ENCODE data around the gene VEGFB.

Gene VEGFB

GRCh38 chr11:64206457-64207255 lies 27.7 kb upstream of the VEGFB start, which contains the start of gene FERMT3:
TSS of gene FERMT3 (plus strand) at chr11:64206721. CDS start at chr11:64207365, 644 bp downstream.
- no peak for DNase-seq (ENCODE audit: low read depth)

DNA sequence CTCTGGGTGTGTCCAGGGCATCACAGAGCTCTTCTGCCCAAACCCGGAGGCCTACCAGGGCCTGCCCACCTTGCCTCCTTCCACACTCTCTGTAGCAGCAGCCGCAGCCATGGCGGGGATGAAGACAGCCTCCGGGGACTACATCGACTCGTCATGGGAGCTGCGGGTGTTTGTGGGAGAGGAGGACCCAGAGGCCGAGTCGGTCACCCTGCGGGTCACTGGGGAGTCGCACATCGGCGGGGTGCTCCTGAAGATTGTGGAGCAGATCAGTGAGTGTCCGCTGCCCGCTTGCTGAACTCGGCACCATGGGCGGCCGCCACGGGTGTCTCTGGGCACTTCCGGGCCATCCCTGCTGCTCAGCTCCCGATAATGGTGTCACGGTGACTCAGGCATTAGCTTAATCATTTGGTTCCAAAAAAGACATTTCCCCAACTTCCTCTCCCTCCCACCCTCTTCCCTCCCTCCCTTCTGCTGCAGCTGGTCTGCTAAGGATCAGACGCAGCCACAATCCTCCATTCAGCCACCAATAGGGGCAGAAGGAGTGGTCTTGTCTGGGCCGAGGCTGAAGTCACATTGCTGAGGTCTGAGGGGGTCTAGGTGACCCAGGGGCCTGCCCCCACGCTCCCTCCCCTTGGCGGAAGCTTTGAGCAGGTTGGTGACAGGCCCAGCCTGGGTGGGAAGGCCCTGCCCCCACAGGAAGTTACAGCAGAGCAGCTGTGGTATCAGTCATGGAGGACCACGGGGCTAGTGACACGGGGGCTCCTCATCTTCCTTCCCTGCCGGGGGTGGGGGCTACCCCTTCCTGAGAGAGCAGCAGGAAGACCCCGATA lies 26.9 kb upstream of the VEGFB start:
- TF ChIP-seq CTCF (IDR thresholded peaks at IDR 0.05; ENCODE audit: low read depth, low read length, missing control alignments), result no peak
- H3K4me3 ChIP-seq (ENCODE audit: low read depth, low read length), result peak overlapping the region; percentile 77
- DNase-seq (ENCODE audit: low read depth), result no peak

More at GRCh38 chr11:64206457-64207255, 27.7 kb upstream of the VEGFB start, which contains the start of gene FERMT3:
- TF ChIP-seq CTCF (IDR thresholded peaks at IDR 0.05; ENCODE audit: low read depth, low read length, missing control alignments), result no peak
- H3K4me3 ChIP-seq (ENCODE audit: low read depth, low read length), result peak within 1 kb of the TSS; percentile 77

DNA sequence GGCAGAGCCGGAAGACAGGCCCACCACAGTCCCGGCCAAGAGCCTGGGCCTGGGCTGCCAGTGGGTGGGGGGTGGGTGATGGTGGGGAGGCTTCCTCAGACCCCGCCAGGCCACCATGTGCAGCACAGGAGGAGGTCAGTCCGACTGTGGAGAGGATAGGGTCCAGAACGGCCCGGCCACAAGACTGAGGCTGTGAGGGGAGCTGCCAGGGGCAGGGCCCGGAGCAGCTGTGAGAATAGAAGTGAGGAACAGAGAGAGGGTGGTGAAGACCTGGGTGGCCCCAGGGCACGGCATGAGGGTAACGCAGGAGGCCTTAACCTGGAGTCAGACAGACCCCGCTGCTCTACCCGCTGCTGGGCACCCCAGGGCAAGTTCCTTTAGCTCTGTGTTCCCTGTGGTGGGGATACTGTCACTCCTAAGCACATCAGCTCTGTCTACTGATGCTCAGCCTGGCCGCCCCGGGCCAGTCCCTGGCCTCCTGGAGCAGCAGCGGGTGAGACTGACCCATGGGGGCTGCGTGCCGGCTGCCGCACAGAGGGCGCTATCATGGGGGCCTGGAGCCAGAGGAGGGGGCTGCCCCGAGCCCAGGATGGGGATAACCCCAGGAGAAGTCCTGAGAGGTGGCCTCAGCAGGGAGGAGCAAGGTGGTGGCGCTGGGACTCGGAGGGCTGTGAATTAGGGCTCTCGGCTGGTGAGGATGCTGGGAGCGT lies 26.1 kb upstream of the VEGFB start:
- DNase-seq (ENCODE audit: low read depth), result no peak
- H3K4me3 ChIP-seq (ENCODE audit: low read depth, low read length), result peak overlapping the region; percentile 77
- TF ChIP-seq CTCF (IDR thresholded peaks at IDR 0.05; ENCODE audit: low read depth, low read length, missing control alignments), result no peak

DNA sequence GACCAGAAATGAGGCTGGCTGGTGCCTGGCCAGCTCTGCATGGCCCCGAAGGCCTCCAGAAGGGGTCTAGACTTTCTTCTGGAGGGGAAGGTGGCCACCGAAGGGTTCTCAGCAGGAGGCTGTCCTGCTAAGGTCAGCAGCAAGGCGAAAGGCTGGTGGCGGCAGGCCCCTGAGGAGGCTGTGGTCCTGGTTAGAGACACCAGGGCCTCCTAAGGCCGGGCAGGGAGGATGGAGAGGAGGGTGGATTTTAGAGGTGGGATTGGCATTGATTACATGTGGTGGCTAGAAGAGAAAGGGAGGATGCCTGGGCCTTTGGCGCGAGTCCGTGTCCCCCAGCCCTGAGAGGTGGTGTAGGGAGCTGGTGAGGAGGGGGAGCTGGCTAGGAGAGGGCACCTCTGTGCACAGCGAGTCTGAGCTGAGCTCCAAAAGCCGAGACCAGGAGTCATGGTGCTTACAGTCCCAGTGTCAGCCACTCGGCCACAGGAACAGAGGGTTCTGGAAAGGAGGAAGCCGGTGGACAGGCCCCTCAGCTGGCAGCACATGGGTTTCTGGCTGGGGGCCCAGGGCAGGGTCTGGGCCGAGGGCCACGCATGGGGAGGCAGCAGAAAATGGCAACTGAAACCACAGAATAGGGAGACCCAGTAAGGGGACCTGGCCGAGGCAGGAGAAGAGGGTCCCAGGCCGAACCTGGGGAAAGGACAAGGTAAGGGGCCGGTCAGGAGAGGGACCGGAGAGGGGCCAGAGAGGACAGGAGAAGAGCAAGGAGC lies 25.4 kb upstream of the VEGFB start:
- no peak for DNase-seq (ENCODE audit: low read depth)
- H3K4me3 ChIP-seq (ENCODE audit: low read depth, low read length), result peak overlapping the region; percentile 77
- no peak for TF ChIP-seq CTCF (IDR thresholded peaks at IDR 0.05; ENCODE audit: low read depth, low read length, missing control alignments)

DNA sequence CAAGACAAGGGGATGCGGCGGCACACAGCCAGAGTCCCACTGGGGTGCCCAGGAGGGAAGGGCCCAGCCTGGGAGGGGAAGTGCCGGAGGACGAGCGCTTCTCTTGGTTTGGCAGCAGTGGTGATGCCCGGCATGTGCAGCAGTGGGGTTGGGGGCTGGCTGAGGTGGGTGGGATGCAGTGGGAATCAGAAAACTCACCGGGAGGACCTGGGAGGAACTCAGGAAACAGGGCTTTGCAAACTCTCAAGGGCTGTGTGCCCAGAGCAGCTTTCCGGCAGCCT lies 24.9 kb upstream of the VEGFB start:
- DNase-seq (ENCODE audit: low read depth), result no peak
- TF ChIP-seq CTCF (IDR thresholded peaks at IDR 0.05; ENCODE audit: low read depth, low read length, missing control alignments), result no peak
- no peak overlapping the region for H3K4me3 ChIP-seq (ENCODE audit: low read depth, low read length)

DNA sequence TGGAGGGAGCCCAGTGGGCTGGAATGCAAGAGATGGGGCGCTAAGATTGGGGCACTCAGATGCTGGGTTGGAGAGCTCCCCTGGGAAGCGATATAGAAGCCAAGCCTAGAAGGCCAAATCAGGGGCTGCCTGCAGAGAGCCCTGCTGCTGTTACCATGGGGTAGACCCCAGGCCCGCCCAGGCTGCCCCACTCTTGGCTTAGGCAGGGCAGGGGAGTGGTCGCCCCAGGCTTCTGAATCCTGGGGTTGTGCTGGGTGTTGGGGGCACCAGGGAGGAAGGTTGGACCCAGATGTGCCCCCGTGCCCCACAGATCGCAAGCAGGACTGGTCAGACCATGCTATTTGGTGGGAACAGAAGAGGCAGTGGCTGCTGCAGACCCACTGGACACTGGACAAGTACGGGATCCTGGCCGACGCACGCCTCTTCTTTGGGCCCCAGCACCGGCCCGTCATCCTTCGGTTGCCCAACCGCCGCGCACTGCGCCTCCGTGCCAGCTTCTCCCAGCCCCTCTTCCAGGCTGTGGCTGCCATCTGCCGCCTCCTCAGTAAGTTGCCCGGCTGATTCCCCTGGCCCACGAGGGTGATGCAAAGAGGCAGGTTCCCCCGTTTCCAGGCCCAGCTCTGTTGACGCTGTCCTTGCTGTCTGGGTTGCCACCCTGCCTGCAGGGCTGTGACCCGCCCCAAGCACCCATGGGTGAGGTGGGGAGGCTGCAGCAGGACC lies 23.9 kb upstream of the VEGFB start:
- TF ChIP-seq CTCF (IDR thresholded peaks at IDR 0.05; ENCODE audit: low read depth, low read length, missing control alignments), result no peak
- H3K4me3 ChIP-seq (ENCODE audit: low read depth, low read length), result no peak overlapping the region
- DNase-seq (ENCODE audit: low read depth), result no peak
